CD1c-positive myeloid dendritic cell (primary cell): ENCODE results near the gene NDUFB7.

ENCODE experiments used
- DNase-seq: peaks from one replicate; pipeline ENCODE4 v3.0.0-alpha.2; 2016; ENCODE audit errors: extremely low spot score

NDUFB7 gene

DNA sequence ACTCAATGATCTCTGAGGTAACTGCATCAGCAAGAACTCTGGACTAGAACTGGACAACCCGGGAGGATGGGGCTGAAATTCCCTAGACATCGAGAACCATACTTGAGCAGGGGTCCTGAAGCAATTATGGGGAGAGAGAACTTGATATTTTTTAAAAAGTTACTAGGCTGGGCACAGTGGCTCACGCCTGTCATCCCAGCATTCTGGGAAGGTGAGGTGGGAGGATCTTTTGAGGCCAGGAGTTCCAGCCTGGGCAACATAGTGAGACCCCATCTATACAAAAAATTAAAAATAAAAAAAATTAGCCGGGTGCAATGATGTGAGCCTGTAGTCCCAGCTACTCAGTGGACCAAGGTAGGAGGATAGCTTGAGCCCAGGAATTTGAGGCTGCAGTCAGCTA lies 51.3 kb downstream of the NDUFB7 start:
- DNase-seq = no peak

DNA sequence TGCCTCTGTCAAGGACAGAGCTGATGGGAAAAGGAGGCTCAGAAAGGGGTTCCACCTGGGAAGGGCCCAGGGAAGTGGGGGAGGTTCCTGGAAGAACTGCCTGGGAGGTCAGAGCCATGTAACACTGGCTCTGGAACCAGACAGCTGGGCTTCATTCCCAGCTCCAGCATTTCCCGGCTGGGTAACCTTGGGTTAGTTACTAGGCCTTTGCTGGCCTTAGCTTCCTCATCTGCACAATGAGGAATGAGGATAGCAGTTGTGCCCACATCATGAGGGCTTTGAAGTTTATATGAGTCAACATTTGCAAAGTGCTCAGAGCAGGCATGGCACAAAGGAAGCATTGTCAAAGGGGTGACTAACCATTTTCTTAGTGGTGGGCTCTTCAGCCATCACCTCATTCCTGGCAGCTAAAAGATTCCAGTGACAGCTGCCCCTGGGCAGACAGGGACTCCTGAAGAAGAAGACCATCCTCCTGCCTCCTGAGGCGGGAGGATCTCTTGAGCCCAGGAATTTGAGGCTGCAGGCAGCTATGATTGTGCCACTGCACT lies 51.9 kb downstream of the NDUFB7 start:
- peak; percentile 68 for DNase-seq

DNA sequence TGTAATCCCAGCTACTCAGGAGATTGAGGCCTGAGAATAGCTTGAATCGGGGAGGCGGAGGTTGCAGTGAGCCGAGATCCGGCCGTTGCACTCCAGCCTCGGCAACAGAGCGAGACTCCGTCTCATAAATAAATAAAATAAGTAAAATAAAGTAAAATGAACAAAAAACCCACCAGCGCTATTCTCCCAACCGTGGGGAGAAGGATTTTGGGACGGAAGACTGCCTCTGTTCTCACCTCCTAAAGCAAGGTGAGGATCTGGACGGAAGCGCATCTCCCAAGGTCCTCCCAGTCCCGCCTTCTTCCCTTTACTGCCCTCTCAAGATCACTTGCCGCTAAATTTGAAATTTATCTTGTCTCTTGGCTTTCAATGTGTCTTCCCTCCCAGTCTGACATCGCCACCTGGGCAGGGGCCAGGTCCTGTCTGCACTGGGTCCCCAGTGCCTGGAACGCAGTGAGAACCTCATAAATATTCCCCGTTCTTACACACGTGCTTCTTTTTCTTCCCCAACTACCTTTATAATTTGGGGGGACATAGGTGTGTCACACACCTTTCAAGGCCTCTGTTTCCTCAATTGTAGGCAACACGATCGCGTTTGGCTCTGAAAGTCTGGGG lies 52.5 kb downstream of the NDUFB7 start:
- no peak for DNase-seq

DNA sequence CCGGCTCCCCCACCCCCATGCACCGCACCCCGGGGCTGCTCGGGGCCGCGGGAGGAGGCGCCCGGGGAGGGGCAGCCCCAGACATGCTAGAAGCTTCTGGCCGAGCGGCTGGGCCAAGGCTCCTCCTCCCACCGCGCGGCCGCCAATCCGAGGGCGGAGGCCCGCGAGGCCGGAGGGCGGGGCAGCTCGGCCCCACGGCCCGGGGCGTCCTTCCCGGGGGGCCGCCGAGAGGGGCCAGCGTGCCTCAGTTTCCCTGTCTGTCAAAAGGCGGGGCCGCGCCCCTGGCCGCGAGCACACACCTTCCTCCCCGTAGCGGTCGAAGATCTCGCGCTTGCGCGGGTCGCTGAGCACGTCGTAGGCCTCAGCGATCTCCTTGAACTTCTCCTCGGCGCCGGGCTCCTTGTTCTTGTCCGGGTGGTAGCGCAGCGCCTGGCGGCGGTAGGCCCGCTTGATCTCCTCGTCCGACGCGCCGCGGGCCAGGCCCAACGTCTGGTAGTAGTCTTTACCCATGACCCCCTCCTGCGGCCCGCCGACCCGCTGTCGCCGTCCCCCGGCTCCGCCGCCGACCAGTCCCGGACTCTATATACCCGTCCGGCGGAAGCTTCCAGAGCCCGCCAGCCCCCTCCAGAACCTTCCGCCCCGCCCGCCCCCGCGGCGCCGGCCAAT lies 53.9 kb downstream of the NDUFB7 start, which contains the start of gene DNAJB1:
Gene DNAJB1 (minus strand): TSS at position 558 of the 666 bp plus-strand sequence. CDS start 48 bp downstream, at position 510.
- DNase-seq = peak; percentile 82

DNA sequence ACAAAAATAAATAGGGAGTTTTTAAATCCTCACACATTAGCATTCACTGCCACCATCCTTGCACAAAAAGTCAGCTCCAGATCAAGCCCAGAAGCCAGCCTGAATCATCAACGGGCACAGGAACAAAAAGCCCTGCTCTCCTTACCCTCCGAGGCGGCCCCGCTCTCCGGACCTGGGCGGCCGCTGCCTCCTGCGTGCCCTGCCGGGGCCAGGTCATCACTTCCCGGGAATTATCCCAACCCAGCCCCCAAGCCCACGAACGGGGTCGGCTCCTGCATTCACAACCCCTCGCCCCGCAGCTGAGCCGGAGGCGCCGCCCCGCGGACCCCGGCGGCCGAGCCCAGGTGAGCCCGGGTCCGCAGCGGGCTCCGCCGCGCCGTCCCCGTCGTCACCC lies 54.4 kb downstream of the NDUFB7 start:
- DNase-seq = no peak

DNA sequence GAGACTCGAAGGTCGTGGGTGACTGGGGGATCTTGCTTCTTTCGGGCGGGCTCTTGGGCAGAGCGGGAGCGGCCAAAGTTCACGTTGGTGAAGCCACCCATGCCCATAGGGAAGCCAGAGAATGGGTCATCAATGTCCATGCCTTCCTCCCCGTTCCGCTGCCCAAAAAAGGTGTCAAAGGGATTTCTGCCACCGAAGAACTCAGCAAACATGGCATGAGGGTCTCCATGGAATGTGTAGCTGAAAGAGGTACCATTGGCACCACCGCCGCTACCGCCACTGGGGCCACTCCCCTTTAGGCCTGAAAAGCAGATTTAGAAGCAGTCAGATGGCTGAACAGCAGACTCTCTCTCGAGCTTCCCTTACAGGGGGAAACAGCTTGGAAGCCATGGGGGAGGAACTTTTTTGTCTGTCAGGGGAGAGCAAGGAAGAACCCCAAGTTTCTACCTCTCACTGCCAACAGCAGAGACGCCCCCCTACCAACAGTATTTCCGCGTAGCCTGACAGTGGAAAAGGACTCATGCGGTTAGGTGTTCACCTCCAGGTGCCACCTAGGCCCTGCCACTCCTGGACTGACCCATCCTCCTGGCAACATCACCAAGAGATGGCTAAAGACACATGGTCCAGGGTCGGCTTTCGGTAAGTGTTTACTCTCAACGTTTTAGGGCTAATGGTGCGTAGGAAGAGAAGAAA lies 55.0 kb downstream of the NDUFB7 start:
- no peak for DNase-seq
